Vagina (tissue), 2 donors: ENCODE results near the gene ZNF214.

Source experiments
- CTCF ChIP-seq, 3 experiments: fragments of 450-650 bp in 2 of 3; fragments of 200-600 bp in 1 of 3; sonication (generic) in 1 of 3; IDR thresholded peaks; one replicate each; pipeline ENCODE4 v1.5.1; 2017 to 2019; ENCODE audit warnings: antibody characterized with exemption in 3 of 3, mild to moderate bottlenecking in 2 of 3, moderate library complexity in 2 of 3
- POLR2AphosphoS5 ChIP-seq, 2 donors: sonication (generic); formaldehyde crosslinking; IDR thresholded peaks; one replicate each; pipeline ENCODE4 v1.9.0; 2017; ENCODE audit warnings: antibody characterized with exemption in 2 of 2, mild to moderate bottlenecking in 2 of 2, low read depth in 1 of 2; ENCODE audit not compliant: insufficient read depth in 1 of 2

- TF ChIP-seq CTCF (IDR thresholded peaks at IDR 0.05) (no peak), POLR2AphosphoS5 (IDR thresholded peaks at IDR 0.05; ENCODE audit: insufficient read depth in 1 of 2, low read depth in 1 of 2) (no peak)
Observed at GRCh38 chr11:6962673-6963072, 57.5 kb downstream of the ZNF214 start.
